GM23248 (cell line): Measurements from ENCODE around the gene SSX5. TPM values are rescaled to one million over a fixed set of nuclear protein-coding genes. Genes with fewer than 3 reads are reported as not detected.
"Not testable (repeated sequence)": the region's sequence is repeated elsewhere in the genome, so short reads cannot be mapped to it uniquely, and the experiment has no call there.

Source experiments
- DNase-seq: peaks from one replicate; pipeline ENCODE4 v3.0.0-alpha.2; 2015
- H2AFZ ChIP-seq: fragments of 200-600 bp; sonication (generic); 2 replicates; pipeline ENCODE4 v1.6.1; 2016; ENCODE audit warnings: antibody characterized with exemption
- H3F3A ChIP-seq: fragments of 200-600 bp; sonication (generic); 2 replicates; pipeline ENCODE4 v1.6.1; 2016; ENCODE audit warnings: mild to moderate bottlenecking, antibody characterized with exemption, mixed run types; ENCODE audit not compliant: insufficient read depth
- H3K27ac ChIP-seq: fragments of 200-600 bp; sonication (generic); 2 replicates; pipeline ENCODE4 v1.5.1; 2016; ENCODE audit warnings: mild to moderate bottlenecking
- H3K27me3 ChIP-seq: fragments of 200-600 bp; sonication (generic); replicated peaks from 2 replicates; pipeline ENCODE4 v1.6.1; 2016; ENCODE audit warnings: mild to moderate bottlenecking; ENCODE audit not compliant: insufficient read depth
- H3K36me3 ChIP-seq: fragments of 200-600 bp; sonication (generic); 2 replicates; pipeline ENCODE4 v1.6.1; 2016; ENCODE audit warnings: low read depth, mild to moderate bottlenecking
- H3K4me1 ChIP-seq: fragments of 200-600 bp; sonication (generic); 2 replicates; pipeline ENCODE4 v1.6.1; 2016; ENCODE audit warnings: mild to moderate bottlenecking; ENCODE audit not compliant: insufficient read depth
- H3K4me2 ChIP-seq: fragments of 200-600 bp; sonication (generic); one replicate; pipeline ENCODE4 v1.6.1; 2016; ENCODE audit warnings: mild to moderate bottlenecking; ENCODE audit not compliant: unreplicated experiment
- H3K4me3 ChIP-seq: fragments of 200-600 bp; sonication (generic); 2 replicates; pipeline ENCODE4 v1.5.1; 2016; ENCODE audit warnings: mild to moderate bottlenecking
- H3K79me2 ChIP-seq: fragments of 200-600 bp; sonication (generic); 2 replicates; pipeline ENCODE4 v1.6.1; 2016; ENCODE audit warnings: mild to moderate bottlenecking; ENCODE audit not compliant: insufficient read depth
- H3K9ac ChIP-seq: fragments of 200-600 bp; sonication (generic); 2 replicates; pipeline ENCODE4 v1.6.1; 2016; ENCODE audit warnings: mild to moderate bottlenecking
- H3K9me2 ChIP-seq: fragments of 200-600 bp; sonication (generic); 2 replicates; pipeline ENCODE4 v1.6.1; 2016; ENCODE audit warnings: mixed run types, mild to moderate bottlenecking, moderate library complexity; ENCODE audit not compliant: insufficient read depth
- H3K9me3 ChIP-seq: fragments of 200-600 bp; sonication (generic); one replicate; pipeline ENCODE4 v1.6.1; 2017; ENCODE audit warnings: low read depth
- H4K20me1 ChIP-seq: fragments of 200-600 bp; sonication (generic); 2 replicates; pipeline ENCODE4 v1.6.0; 2016; ENCODE audit not compliant: insufficient read depth
- EZH2 ChIP-seq: fragments of 200-600 bp; sonication (generic); IDR thresholded peaks from 2 replicates; pipeline ENCODE4 v1.6.1; 2018; ENCODE audit warnings: antibody characterized with exemption, mild to moderate bottlenecking; ENCODE audit not compliant: insufficient read depth, poor library complexity, severe bottlenecking
- EZH2phosphoT487 ChIP-seq: fragments of 200-600 bp; sonication (generic); IDR thresholded peaks from 2 replicates; pipeline ENCODE4 v1.6.1; 2018; ENCODE audit warnings: antibody characterized with exemption, moderate library complexity, mild to moderate bottlenecking, low read depth; ENCODE audit not compliant: insufficient read depth
- WGBS, 2 experiments: methylation state at CpG; one replicate each; pipeline ENCODE4 v1.1.6; 2015 to 2017; ENCODE audit warnings: low lambda C conversion rate in 2 of 2, low coverage in 1 of 2; ENCODE audit errors: missing lambda C conversion rate in 2 of 2; 5-methylcytosine and 5-hydroxymethylcytosine counted together
- in situ Hi-C: fragments of 300-500 bp; cut with MboI; formaldehyde crosslinking; loops from 2 replicates; pipeline ENCODE4 v1.15.0; 2020
- polyA plus RNA-seq: library from polyadenylated mRNA; unstranded; fragments of >200 nt; fragmentation: Nextera tagmentation; extraction: Ambion mirVana; gene quantifications from 2 replicates; pipeline ENCODE4 v1.2.1, GENCODE V29; 2016
- total RNA-seq: library from RNA; depleted of rRNA; stranded (reverse); fragments of >200 nt; shearing (Covaris generic); gene quantifications from 2 replicates; pipeline ENCODE4 v1.2.3, GENCODE V29; 2014

Gene SSX5
- total and polyA plus RNA-seq, 2 experiments from 2014 or later, result not detected

- H3K36me3 ChIP-seq, result no peaks in the 10 kb centered on the region
- no peaks in the 10 kb centered on the region for H3K4me1 ChIP-seq
- no peak for DNase-seq
- no peak overlapping the region for H3K4me2 ChIP-seq
- 43 to 52% methylated on average over 4 of the region's 4 CpGs for WGBS, 2 experiments
- in situ Hi-C loops, result no loop called here
- no peak for TF ChIP-seq EZH2phosphoT487
- no peak for TF ChIP-seq EZH2
- no peaks in the 10 kb centered on the region for H3K27me3 ChIP-seq
- no peak overlapping the region for H3K4me3 ChIP-seq
- H4K20me1 ChIP-seq, result no peaks in the 10 kb centered on the region
- H3K79me2 ChIP-seq, result no peaks in the 10 kb centered on the region
- H3K27ac ChIP-seq, result no peak overlapping the region
- H3K9me3 ChIP-seq, result no peaks in the 10 kb centered on the region
- H2AFZ ChIP-seq, result no peak overlapping the region
- no peak overlapping the region for H3K9ac ChIP-seq
- no peaks in the 10 kb centered on the region for H3F3A ChIP-seq
- no peaks in the 10 kb centered on the region for H3K9me2 ChIP-seq
These were observed 15.8 kb downstream of the SSX5 start for GRCh38 chrX:48180811-48181210.

- DNase-seq, result no peak
- Histone ChIP-seq H3K36me3 (no peaks in the 10 kb centered on the region), H3F3A (no peaks in the 10 kb centered on the region), H3K27ac (no peak overlapping the region), H4K20me1 (no peaks in the 10 kb centered on the region), H3K9me3 (no peaks in the 10 kb centered on the region), H2AFZ (no peak overlapping the region), H3K4me3 (no peak overlapping the region), H3K9ac (no peak overlapping the region), H3K27me3 (no peaks in the 10 kb centered on the region), H3K4me1 (no peaks in the 10 kb centered on the region), H3K9me2 (no peaks in the 10 kb centered on the region), H3K4me2 (no peak overlapping the region), H3K79me2 (no peaks in the 10 kb centered on the region)
- TF ChIP-seq EZH2 (no peak), EZH2phosphoT487 (no peak)
- WGBS, 2 experiments, result 35 to 42% methylated on average over 4 of the region's 4 CpGs
- in situ Hi-C loops, result no loop called here
These were observed 16.9 kb downstream of the SSX5 start for GRCh38 chrX:48179691-48180090.

- H3K79me2 ChIP-seq, H3K27me3 ChIP-seq, H2AFZ ChIP-seq, H3K4me3 ChIP-seq, H4K20me1 ChIP-seq, in situ Hi-C loops, H3K36me3 ChIP-seq, H3K9me2 ChIP-seq, H3F3A ChIP-seq, H3K9me3 ChIP-seq, H3K27ac ChIP-seq, H3K4me1 ChIP-seq, H3K9ac ChIP-seq, H3K4me2 ChIP-seq, DNase-seq: not testable (repeated sequence)
- WGBS, 2 experiments, result 51 to 70% methylated on average over 6 to 7 of the region's 7 CpGs
These were observed 30.3 kb downstream of the SSX5 start for GRCh38 chrX:48166322-48166721.

GRCh38 chrX:48165241-48165640, 31.4 kb downstream of the SSX5 start:
- Histone ChIP-seq H3F3A (no peaks in the 10 kb centered on the region), H3K9me2 (no peaks in the 10 kb centered on the region), H4K20me1 (no peaks in the 10 kb centered on the region), H3K9ac (no peak overlapping the region), H3K4me3 (no peak overlapping the region), H3K79me2 (no peaks in the 10 kb centered on the region), H3K9me3 (no peaks in the 10 kb centered on the region), H3K4me1 (no peaks in the 10 kb centered on the region), H3K27me3 (no peaks in the 10 kb centered on the region), H3K36me3 (no peaks in the 10 kb centered on the region), H3K27ac (no peak overlapping the region), H2AFZ (no peak overlapping the region), H3K4me2 (no peak overlapping the region)
- no peak for DNase-seq
- in situ Hi-C loops, result no loop called here
- 40 to 62% methylated on average over 8 to 11 of the region's 12 CpGs for WGBS, 2 experiments
- no peak for TF ChIP-seq EZH2
- TF ChIP-seq EZH2phosphoT487, result no peak

GRCh38 chrX:48156014-48156413, 40.6 kb downstream of the SSX5 start:
- H3F3A ChIP-seq, result no peaks in the 10 kb centered on the region
- no peaks in the 10 kb centered on the region for H4K20me1 ChIP-seq
- H3K4me1 ChIP-seq, result no peaks in the 10 kb centered on the region
- H3K36me3 ChIP-seq, result no peaks in the 10 kb centered on the region
- no peaks in the 10 kb centered on the region for H3K27me3 ChIP-seq
- no peak for DNase-seq
- no peak overlapping the region for H3K9ac ChIP-seq
- WGBS, 2 experiments, result 64 to 83% methylated on average over 4 to 12 of the region's 12 CpGs
- H3K27ac ChIP-seq, result no peak overlapping the region
- H3K9me3 ChIP-seq, result no peaks in the 10 kb centered on the region
- in situ Hi-C loops, result no loop called here
- TF ChIP-seq EZH2phosphoT487 (no peak), EZH2 (no peak)
- no peaks in the 10 kb centered on the region for H3K79me2 ChIP-seq
- no peak overlapping the region for H2AFZ ChIP-seq
- no peaks in the 10 kb centered on the region for H3K9me2 ChIP-seq
- no peak overlapping the region for H3K4me3 ChIP-seq
- no peak overlapping the region for H3K4me2 ChIP-seq
